Measurements from ENCODE around the gene HLA-A. TPM values are rescaled to one million over a fixed set of nuclear protein-coding genes. Genes with fewer than 3 reads are reported as not detected.
A peak's percentile ranks its signal among the peaks of the same experiment; 100 is the strongest.

HLA-A gene
- total and polyA plus RNA-seq, 2 of the 13 experiments (the other 11 are each of a cell fraction or from before 2014, with no cell fraction given), result 345 to 527 TPM

DNA sequence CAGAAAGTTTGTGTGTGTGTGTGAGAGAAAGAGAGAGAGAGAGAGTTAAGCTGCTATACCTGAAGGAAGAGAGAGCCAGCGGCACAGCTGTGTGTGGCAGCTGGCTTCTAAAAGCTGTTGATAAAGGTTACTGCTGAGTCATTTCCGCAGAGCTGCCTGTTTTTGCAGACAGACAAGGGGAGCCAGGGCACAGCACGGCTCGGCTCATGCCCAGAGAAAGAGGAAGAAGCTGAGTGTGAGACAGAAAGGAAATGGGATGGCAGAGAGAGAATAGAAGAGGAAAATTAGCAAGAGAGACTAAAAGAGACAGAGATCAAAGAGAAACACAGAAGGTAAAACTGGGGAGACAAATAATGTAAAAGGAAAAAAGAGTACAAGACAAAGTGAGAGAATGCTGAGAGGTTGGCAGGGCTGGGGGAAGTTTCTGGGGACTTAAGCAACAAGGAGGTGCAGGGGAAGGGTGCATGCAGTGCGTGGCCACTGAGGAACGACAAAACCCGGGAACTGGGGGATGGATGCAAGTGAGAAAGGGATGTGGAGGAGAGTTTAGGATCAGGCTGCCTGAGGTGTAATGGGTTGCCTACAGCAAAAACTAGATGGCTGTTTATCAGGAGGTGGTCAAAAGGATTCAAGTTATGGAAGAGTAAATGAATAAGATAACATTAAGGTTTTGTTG, 22.7 kb downstream of the HLA-A start (continued):
- TF ChIP-seq SMYD3 (CRISPR knock-in tag; IDR thresholded peaks at IDR 0.05), result peak; percentile 82
- TF ChIP-seq CC2D1A (CRISPR knock-in tag; IDR thresholded peaks at IDR 0.05), result no peak
- no peak for TF ChIP-seq AKAP8 (CRISPR knock-in tag; IDR thresholded peaks at IDR 0.05)
- no peak for TF ChIP-seq ZNF3 (CRISPR knock-in tag; IDR thresholded peaks at IDR 0.05)
- TF ChIP-seq ZBTB42 (CRISPR knock-in tag; IDR thresholded peaks at IDR 0.05), result peak; percentile 95
- TF ChIP-seq, protein P1, sequence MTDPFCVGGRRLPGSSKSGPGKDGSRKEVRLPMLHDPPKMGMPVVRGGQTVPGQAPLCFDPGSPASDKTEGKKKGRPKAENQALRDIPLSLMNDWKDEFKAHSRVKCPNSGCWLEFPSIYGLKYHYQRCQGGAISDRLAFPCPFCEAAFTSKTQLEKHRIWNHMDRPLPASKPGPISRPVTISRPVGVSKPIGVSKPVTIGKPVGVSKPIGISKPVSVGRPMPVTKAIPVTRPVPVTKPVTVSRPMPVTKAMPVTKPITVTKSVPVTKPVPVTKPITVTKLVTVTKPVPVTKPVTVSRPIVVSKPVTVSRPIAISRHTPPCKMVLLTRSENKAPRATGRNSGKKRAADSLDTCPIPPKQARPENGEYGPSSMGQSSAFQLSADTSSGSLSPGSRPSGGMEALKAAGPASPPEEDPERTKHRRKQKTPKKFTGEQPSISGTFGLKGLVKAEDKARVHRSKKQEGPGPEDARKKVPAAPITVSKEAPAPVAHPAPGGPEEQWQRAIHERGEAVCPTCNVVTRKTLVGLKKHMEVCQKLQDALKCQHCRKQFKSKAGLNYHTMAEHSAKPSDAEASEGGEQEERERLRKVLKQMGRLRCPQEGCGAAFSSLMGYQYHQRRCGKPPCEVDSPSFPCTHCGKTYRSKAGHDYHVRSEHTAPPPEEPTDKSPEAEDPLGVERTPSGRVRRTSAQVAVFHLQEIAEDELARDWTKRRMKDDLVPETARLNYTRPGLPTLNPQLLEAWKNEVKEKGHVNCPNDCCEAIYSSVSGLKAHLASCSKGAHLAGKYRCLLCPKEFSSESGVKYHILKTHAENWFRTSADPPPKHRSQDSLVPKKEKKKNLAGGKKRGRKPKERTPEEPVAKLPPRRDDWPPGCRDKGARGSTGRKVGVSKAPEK (CRISPR knock-in tag; IDR thresholded peaks at IDR 0.05; ENCODE audit: borderline replicate concordance), result peak; percentile 64; the same call in 1 of the 2 replicates
- TF ChIP-seq, protein P2, sequence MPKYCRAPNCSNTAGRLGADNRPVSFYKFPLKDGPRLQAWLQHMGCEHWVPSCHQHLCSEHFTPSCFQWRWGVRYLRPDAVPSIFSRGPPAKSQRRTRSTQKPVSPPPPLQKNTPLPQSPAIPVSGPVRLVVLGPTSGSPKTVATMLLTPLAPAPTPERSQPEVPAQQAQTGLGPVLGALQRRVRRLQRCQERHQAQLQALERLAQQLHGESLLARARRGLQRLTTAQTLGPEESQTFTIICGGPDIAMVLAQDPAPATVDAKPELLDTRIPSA (CRISPR knock-in tag; IDR thresholded peaks at IDR 0.05; ENCODE audit: borderline replicate concordance), result no peak
- TF ChIP-seq HOXA9 (CRISPR knock-in tag; IDR thresholded peaks at IDR 0.05; ENCODE audit: borderline replicate concordance), result no peak
- peak; percentile 44; the same call in 1 of the 2 replicates for TF ChIP-seq YEATS4 (CRISPR knock-in tag; IDR thresholded peaks at IDR 0.05; ENCODE audit: borderline replicate concordance)
- no peak for TF ChIP-seq ZNF737 (CRISPR knock-in tag; IDR thresholded peaks at IDR 0.05; ENCODE audit: borderline replicate concordance)
- TF ChIP-seq NR1H2 (CRISPR knock-in tag; IDR thresholded peaks at IDR 0.05; ENCODE audit: borderline replicate concordance, low read depth), result no peak
- TF ChIP-seq, protein P3, sequence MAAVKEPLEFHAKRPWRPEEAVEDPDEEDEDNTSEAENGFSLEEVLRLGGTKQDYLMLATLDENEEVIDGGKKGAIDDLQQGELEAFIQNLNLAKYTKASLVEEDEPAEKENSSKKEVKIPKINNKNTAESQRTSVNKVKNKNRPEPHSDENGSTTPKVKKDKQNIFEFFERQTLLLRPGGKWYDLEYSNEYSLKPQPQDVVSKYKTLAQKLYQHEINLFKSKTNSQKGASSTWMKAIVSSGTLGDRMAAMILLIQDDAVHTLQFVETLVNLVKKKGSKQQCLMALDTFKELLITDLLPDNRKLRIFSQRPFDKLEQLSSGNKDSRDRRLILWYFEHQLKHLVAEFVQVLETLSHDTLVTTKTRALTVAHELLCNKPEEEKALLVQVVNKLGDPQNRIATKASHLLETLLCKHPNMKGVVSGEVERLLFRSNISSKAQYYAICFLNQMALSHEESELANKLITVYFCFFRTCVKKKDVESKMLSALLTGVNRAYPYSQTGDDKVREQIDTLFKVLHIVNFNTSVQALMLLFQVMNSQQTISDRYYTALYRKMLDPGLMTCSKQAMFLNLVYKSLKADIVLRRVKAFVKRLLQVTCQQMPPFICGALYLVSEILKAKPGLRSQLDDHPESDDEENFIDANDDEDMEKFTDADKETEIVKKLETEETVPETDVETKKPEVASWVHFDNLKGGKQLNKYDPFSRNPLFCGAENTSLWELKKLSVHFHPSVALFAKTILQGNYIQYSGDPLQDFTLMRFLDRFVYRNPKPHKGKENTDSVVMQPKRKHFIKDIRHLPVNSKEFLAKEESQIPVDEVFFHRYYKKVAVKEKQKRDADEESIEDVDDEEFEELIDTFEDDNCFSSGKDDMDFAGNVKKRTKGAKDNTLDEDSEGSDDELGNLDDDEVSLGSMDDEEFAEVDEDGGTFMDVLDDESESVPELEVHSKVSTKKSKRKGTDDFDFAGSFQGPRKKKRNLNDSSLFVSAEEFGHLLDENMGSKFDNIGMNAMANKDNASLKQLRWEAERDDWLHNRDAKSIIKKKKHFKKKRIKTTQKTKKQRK (IDR thresholded peaks at IDR 0.05; ENCODE audit: low read length), result no peak
- TF ChIP-seq CAMTA2 (CRISPR knock-in tag; IDR thresholded peaks at IDR 0.05; ENCODE audit: borderline replicate concordance), result no peak
- 0 out of 2 replicates have a peak, but pooled peaks have one; percentile 44 for TF ChIP-seq MEIS1 (CRISPR knock-in tag; IDR thresholded peaks at IDR 0.05; ENCODE audit: borderline replicate concordance)
- TF ChIP-seq ZNF569 (CRISPR knock-in tag; IDR thresholded peaks at IDR 0.05; ENCODE audit: borderline replicate concordance), result no peak
- TF ChIP-seq ZNF761 (CRISPR knock-in tag; conservative IDR thresholded peaks at IDR 0.05), result 0 out of 2 replicates have a peak, but pooled peaks have one; percentile 38
- TF ChIP-seq ZNF782 (CRISPR knock-in tag; IDR thresholded peaks at IDR 0.05; ENCODE audit: borderline replicate concordance), result no peak
- TF ChIP-seq, protein P4, sequence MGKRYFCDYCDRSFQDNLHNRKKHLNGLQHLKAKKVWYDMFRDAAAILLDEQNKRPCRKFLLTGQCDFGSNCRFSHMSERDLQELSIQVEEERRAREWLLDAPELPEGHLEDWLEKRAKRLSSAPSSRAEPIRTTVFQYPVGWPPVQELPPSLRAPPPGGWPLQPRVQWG (CRISPR knock-in tag; IDR thresholded peaks at IDR 0.05; ENCODE audit: borderline replicate concordance, low read depth), result no peak
- TF ChIP-seq, protein P5, sequence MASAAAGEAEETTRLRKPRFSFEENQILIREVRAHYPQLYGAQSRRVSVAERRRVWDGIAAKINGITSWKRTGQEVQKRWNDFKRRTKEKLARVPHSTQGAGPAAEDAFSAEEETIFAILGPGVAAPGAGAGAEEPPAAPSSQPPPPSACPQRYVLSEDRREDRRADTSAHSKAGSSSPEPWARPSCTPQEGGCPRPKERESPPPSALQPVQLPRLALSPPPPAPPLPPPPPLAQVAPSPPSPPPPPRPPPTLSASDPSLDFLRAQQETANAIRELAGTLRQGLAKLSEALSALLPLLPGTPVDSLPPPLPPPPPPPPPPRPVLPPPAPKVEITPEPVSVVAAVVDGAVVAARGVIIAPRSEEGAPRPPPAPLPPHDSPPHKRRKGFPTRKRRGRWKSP (CRISPR knock-in tag; IDR thresholded peaks at IDR 0.05), result peak; percentile 46; the same call in 1 of the 2 replicates

All from HepG2 (cell line).